Peyer's patch (tissue), 4 donors: ENCODE results near the gene TCF12.

ENCODE experiments used
- CTCF ChIP-seq, 6 experiments: fragments of 450-650 bp in 4 of 6; fragments of 200-600 bp in 2 of 6; sonication (generic) in 1 of 6; IDR thresholded peaks; one replicate each; pipeline ENCODE4 v1.5.1; 2017 to 2019; ENCODE audit warnings: antibody characterized with exemption in 6 of 6, mild to moderate bottlenecking in 3 of 6, moderate library complexity in 1 of 6
- POLR2A ChIP-seq, 2 donors: fragments of 450-650 bp; IDR thresholded peaks; one replicate each; pipeline ENCODE4 v1.5.1; 2017; ENCODE audit warnings: antibody characterized with exemption in 2 of 2, mild to moderate bottlenecking in 2 of 2, moderate library complexity in 2 of 2

- TF ChIP-seq CTCF (IDR thresholded peaks at IDR 0.05) = no peak
- TF ChIP-seq POLR2A (IDR thresholded peaks at IDR 0.05) = no peak
Observed at GRCh38 chr15:57296473-57297162, 378.2 kb downstream of the TCF12 start.
